A549 (cell line): ENCODE measurements around the gene PLIN4.

ENCODE experiments used
- CEBPB ChIP-seq, 2 experiments: fragments of >200 bp in 1 of 2; sonication (Bioruptor Twin) in 1 of 2; formaldehyde crosslinking in 1 of 2; IDR thresholded peaks; 2 replicates each; pipeline ENCODE4 v1.6.1; 2012 to 2016
- CHD2 ChIP-seq: fragments of 150-350 bp; IDR thresholded peaks from 2 replicates; pipeline ENCODE4 v1.6.1; 2014; ENCODE audit warnings: low read length; ENCODE audit not compliant: partially characterized antibody
- POLR2A ChIP-seq: IDR thresholded peaks from 2 replicates; pipeline ENCODE4 v1.6.1; 2012; ENCODE audit warnings: mild to moderate bottlenecking, low read length
- RAD21 ChIP-seq, 2 experiments: fragments of >200 bp in 1 of 2; sonication (Bioruptor Twin) in 1 of 2; formaldehyde crosslinking in 1 of 2; IDR thresholded peaks in 1 of 2; conservative IDR thresholded peaks in 1 of 2; 2 replicates in 1 of 2; 3 replicates in 1 of 2; pipeline ENCODE4 v1.6.1; 2012 to 2018; ENCODE audit warnings: inconsistent platforms in 1 of 2
- RFX5 ChIP-seq: fragments of 450-650 bp; IDR thresholded peaks from 2 replicates; pipeline ENCODE4 v1.7.1; 2014; ENCODE audit warnings: antibody characterized with exemption, mild to moderate bottlenecking, moderate library complexity
- RNF2 ChIP-seq: fragments of 200-600 bp; sonication (generic); IDR thresholded peaks from 2 replicates; pipeline ENCODE4 v1.6.1; 2016; ENCODE audit warnings: low read depth, mild to moderate bottlenecking, antibody characterized with exemption, moderate library complexity, borderline replicate concordance
- SREBF2 ChIP-seq: fragments of 450-650 bp; IDR thresholded peaks from 2 replicates; pipeline ENCODE4 v1.6.1; 2014; ENCODE audit warnings: mild to moderate bottlenecking, moderate library complexity
- TF ChIP-seq, protein P1 (sequence below): fragments of >200 bp; sonication (Bioruptor Twin); formaldehyde crosslinking; IDR thresholded peaks from 3 replicates; pipeline ENCODE4 v1.5.1; 2016

DNA sequence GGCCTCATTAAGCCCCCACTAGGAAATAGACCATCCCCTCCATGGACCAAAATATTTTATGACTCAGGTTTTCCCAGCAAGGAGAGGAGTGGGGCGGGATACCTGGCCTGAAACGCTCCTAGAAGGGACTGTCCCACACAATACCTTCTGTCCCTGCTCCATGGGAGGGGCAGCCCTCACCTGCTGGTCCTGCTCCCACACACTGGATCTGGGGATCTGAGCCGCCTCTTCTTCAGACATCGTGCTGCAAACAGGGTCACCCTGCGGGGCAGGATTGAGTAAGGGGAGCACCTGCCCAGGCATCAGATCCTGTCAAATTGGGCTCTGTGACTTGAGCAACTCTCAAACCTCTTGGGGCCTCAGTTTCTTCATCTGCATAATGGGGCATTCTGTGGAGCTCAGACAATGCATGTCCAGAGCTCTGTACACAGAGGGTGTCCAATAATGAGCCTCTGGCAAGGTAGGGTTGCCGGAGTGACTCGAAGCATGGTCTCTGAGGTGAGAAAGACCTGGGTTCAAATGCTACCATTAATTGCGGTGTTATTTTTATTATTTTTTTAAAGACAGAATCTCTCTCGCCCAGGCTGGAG is 15.6 kb upstream of the PLIN4 start:
- TF ChIP-seq, protein P1, sequence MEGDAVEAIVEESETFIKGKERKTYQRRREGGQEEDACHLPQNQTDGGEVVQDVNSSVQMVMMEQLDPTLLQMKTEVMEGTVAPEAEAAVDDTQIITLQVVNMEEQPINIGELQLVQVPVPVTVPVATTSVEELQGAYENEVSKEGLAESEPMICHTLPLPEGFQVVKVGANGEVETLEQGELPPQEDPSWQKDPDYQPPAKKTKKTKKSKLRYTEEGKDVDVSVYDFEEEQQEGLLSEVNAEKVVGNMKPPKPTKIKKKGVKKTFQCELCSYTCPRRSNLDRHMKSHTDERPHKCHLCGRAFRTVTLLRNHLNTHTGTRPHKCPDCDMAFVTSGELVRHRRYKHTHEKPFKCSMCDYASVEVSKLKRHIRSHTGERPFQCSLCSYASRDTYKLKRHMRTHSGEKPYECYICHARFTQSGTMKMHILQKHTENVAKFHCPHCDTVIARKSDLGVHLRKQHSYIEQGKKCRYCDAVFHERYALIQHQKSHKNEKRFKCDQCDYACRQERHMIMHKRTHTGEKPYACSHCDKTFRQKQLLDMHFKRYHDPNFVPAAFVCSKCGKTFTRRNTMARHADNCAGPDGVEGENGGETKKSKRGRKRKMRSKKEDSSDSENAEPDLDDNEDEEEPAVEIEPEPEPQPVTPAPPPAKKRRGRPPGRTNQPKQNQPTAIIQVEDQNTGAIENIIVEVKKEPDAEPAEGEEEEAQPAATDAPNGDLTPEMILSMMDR = no peak
- TF ChIP-seq RNF2 (no peak), SREBF2 (no peak), CEBPB (IDR thresholded peaks at IDR 0.05) (no peak), RFX5 (no peak), POLR2A (no peak), CHD2 (no peak), RAD21 (conservative IDR thresholded peaks at IDR 0.05 in 1 of 2, IDR thresholded peaks at IDR 0.05 in 1 of 2) (no peak)
